Glutamatergic neuron (in vitro differentiated cells): ENCODE measurements around the gene ULK4. TPM values are rescaled to one million over a fixed set of nuclear protein-coding genes. Genes with fewer than 3 reads are reported as not detected.

Experiments used
- DNase-seq: peaks from one replicate; pipeline ENCODE4 v3.0.0; 2022
- H3K27ac Mint-ChIP-seq: one replicate; pipeline ENCODE4 v1.8.0; 2020; ENCODE audit warnings: mild to moderate bottlenecking, mixed read lengths, inconsistent platforms; ENCODE audit not compliant: unreplicated experiment
- H3K27me3 Mint-ChIP-seq: one replicate; pipeline ENCODE4 v1.8.0; 2020; ENCODE audit warnings: mild to moderate bottlenecking, moderate library complexity, mixed read lengths, inconsistent platforms; ENCODE audit not compliant: unreplicated experiment
- H3K36me3 Mint-ChIP-seq: one replicate; pipeline ENCODE4 v1.8.0; 2020; ENCODE audit warnings: mild to moderate bottlenecking, mixed read lengths, inconsistent platforms; ENCODE audit not compliant: unreplicated experiment
- H3K4me1 Mint-ChIP-seq: one replicate; pipeline ENCODE4 v1.8.0; 2020; ENCODE audit warnings: mild to moderate bottlenecking, low read depth, mixed read lengths, inconsistent platforms; ENCODE audit not compliant: unreplicated experiment
- H3K4me3 Mint-ChIP-seq: one replicate; pipeline ENCODE4 v1.8.0; 2020; ENCODE audit warnings: mild to moderate bottlenecking, mixed read lengths, inconsistent platforms; ENCODE audit not compliant: unreplicated experiment
- H3K9me3 Mint-ChIP-seq: one replicate; pipeline ENCODE4 v1.8.0; 2020; ENCODE audit warnings: mild to moderate bottlenecking, moderate library complexity, mixed read lengths, inconsistent platforms; ENCODE audit not compliant: unreplicated experiment
- CTCF ChIP-seq: fragments of 200-600 bp; sonication (generic); IDR thresholded peaks from one replicate; pipeline ENCODE4 v1.5.0; 2021; ENCODE audit not compliant: partially characterized antibody, unreplicated experiment
- total RNA-seq: library from RNA; stranded (reverse); fragmentation: NEBNext Ultra II Directional; extraction: Animal tissue kit (Norgen Biotek cat#: 25700); gene quantifications from one replicate; pipeline ENCODE4 v1.2.1, GENCODE V29; 2021; ENCODE audit not compliant: unreplicated experiment

The ULK4 gene
- total RNA-seq, 1 donor from 2014 or later, result 9.7 TPM

DNA sequence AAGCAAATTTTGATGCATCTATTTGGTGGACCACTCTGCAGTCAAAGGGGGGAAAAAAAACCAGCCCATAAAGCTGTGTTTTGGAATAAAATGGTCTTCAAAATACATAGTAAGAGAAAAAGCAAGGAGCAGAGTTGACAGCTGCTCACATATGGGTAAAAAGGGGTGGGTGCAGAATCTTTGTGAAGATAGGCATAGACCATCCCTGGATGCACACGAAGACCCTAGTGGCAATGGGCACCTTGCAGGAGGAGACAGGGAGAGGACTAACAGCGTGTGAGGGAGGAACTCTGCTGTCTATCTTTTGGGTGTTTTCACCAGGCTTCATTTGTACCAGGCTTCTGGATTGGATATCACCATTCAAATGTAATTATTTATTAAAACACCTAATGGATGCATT lies 718.7 kb downstream of the ULK4 start:
- Mint-ChIP-seq H3K4me3 (no peak overlapping the region), H3K27ac (no peak overlapping the region), H3K4me1 (no peaks in the 10 kb centered on the region), H3K9me3 (peaks cover 11% of the 10 kb centered on the region), H3K36me3 (no peaks in the 10 kb centered on the region), H3K27me3 (peaks cover 4% of the 10 kb centered on the region)
- DNase-seq, result no peak
- TF ChIP-seq CTCF, result no peak

GRCh38 chr3:41241800-41242571 lies 719.9 kb downstream of the ULK4 start:
- Mint-ChIP-seq H3K27me3 (peaks cover 6% of the 10 kb centered on the region), H3K27ac (peak overlapping the region; percentile 49), H3K4me3 (no peak overlapping the region), H3K9me3 (peaks cover 13% of the 10 kb centered on the region), H3K4me1 (no peaks in the 10 kb centered on the region), H3K36me3 (no peaks in the 10 kb centered on the region)
- no peak for TF ChIP-seq CTCF
- DNase-seq, result no peak

- no peak for DNase-seq
- Mint-ChIP-seq H3K36me3 (no peaks in the 10 kb centered on the region), H3K27ac (no peak overlapping the region), H3K9me3 (peaks cover 13% of the 10 kb centered on the region), H3K4me1 (no peaks in the 10 kb centered on the region), H3K4me3 (no peak overlapping the region), H3K27me3 (peaks cover 6% of the 10 kb centered on the region)
- TF ChIP-seq CTCF, result no peak
Observed at GRCh38 chr3:41241161-41241560, 720.7 kb downstream of the ULK4 start.

DNA sequence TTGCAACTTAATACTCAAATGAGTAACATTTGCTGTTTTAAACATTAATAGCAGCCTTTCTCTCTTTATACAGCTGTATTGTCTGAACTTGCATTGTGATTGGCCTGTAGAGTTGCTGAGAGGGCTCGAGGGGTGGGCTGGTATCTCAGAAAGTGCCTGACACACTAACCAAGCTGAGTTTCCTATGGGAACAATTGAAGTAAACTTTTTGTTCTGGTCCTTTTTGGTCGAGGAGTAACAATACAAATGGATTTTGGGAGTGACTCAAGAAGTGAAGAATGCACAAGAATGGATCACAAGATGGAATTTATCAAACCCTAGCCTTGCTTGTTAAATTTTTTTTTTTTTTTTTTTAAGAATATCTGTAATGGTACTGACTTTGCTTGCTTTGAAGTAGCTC lies 722.3 kb downstream of the ULK4 start:
- Mint-ChIP-seq H3K36me3 (no peaks in the 10 kb centered on the region), H3K27me3 (peaks cover 4% of the 10 kb centered on the region), H3K4me1 (peaks cover 2% of the 10 kb centered on the region), H3K4me3 (no peak overlapping the region), H3K9me3 (peaks cover 13% of the 10 kb centered on the region), H3K27ac (no peak overlapping the region)
- DNase-seq, result no peak
- TF ChIP-seq CTCF, result no peak

DNA sequence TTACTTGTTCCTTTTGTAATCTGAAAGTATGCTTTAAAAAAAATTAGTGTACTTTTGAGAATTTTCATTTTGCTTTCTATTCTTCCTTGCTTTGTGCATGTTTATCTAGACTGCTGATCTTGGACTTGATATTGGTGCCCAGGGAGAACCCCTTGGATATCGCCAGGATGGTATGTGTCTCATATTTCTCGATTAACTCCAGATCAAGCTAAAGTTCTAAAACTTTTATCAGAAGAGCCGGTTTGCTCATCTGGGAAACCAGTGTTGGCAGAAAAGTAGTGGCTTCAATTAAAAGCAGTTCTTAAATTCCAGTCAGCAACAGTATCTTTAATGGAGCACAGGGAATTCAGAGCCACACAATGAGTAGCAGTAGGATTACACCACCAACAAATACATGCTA lies 724.0 kb downstream of the ULK4 start:
- H3K9me3 Mint-ChIP-seq, result peaks cover 14% of the 10 kb centered on the region

More for the DNA sequence above, 724.0 kb downstream of the ULK4 start:
- H3K4me1 Mint-ChIP-seq, result peaks cover 2% of the 10 kb centered on the region
- no peaks in the 10 kb centered on the region for H3K36me3 Mint-ChIP-seq
- peaks cover 4% of the 10 kb centered on the region for H3K27me3 Mint-ChIP-seq
- no peak overlapping the region for H3K4me3 Mint-ChIP-seq
- no peak for DNase-seq
- no peak for TF ChIP-seq CTCF
- no peak overlapping the region for H3K27ac Mint-ChIP-seq
